ENCODE data around the gene MARVELD1.

MARVELD1 gene

DNA sequence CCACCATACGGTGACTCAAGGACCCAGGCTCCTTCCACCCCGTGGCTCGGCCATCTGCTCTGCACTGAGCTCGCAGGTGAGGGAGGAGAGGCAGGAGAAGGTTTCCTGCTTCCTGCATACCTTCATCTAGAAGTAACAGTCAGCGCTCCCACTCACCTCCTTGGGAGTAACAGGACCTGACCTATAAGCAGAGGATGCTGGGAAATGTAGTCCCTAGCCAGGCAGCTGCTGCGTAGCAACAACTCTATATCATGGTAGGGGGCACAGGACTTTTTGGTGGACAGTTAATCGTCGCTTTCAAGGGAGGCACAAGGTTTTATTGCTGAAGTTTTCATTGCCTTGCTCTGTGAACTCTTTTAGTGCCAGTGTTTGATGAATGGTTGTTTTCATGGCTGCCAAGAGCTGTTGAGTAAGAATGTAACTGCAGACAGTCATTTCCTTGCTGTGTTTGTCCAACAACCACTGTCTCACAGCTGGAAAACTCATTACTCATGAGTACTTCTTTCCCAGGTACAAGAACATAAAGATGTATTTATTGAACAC is 13.2 kb downstream of the MARVELD1 start:
- no peaks in the 10 kb centered on the region for H4K20me1 ChIP-seq (ENCODE audit: insufficient read depth, low read length)
- H3K4me1 ChIP-seq (ENCODE audit: low read length), result 0 out of 2 replicates have a peak, but pooled peaks cover 3% of the 10 kb centered on the region
- H3K27me3 ChIP-seq (ENCODE audit: low read depth, low read length), result no peaks in the 10 kb centered on the region
- no peak for TF ChIP-seq EZH2phosphoT487 (IDR thresholded peaks at IDR 0.05; ENCODE audit: low read depth)
- TF ChIP-seq, protein P1, sequence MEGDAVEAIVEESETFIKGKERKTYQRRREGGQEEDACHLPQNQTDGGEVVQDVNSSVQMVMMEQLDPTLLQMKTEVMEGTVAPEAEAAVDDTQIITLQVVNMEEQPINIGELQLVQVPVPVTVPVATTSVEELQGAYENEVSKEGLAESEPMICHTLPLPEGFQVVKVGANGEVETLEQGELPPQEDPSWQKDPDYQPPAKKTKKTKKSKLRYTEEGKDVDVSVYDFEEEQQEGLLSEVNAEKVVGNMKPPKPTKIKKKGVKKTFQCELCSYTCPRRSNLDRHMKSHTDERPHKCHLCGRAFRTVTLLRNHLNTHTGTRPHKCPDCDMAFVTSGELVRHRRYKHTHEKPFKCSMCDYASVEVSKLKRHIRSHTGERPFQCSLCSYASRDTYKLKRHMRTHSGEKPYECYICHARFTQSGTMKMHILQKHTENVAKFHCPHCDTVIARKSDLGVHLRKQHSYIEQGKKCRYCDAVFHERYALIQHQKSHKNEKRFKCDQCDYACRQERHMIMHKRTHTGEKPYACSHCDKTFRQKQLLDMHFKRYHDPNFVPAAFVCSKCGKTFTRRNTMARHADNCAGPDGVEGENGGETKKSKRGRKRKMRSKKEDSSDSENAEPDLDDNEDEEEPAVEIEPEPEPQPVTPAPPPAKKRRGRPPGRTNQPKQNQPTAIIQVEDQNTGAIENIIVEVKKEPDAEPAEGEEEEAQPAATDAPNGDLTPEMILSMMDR (IDR thresholded peaks at IDR 0.05; ENCODE audit: low read depth, low read length), result no peak
- H3K4me2 ChIP-seq (ENCODE audit: low read length), result no peak overlapping the region
- no peak overlapping the region for H3K9ac ChIP-seq (ENCODE audit: low read length)
- H3K4me3 ChIP-seq (ENCODE audit: low read length), result no peak overlapping the region
- no peak overlapping the region for H3K27ac ChIP-seq (ENCODE audit: low read length)
- no peaks in the 10 kb centered on the region for H3K36me3 ChIP-seq (replicated peaks; ENCODE audit: low read depth, low read length)
- H3K79me2 ChIP-seq (ENCODE audit: low read length), result no peaks in the 10 kb centered on the region
- H3K9me3 ChIP-seq (ENCODE audit: insufficient read depth, low read length), result no peaks in the 10 kb centered on the region
- no peak overlapping the region for H2AFZ ChIP-seq (ENCODE audit: low read depth, low read length)

DNA sequence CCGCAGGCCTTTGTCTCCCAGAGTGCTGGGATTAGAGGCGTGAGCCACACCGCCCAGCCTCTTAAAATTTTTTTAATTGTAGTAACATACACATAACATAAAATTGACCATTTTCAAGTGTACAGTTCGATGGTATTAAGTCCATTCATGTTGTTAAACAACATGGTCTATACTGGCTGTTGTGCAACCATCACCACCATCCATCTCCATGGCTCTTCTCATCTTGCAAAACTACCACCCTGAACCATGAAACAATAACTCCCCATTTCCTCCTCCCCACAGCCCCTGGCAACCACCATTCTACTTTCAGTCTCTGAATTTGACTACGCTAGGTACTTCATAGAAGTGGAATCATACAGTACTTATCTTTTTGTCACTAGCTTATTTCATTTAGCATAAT is 15.5 kb downstream of the MARVELD1 start:
- no peaks in the 10 kb centered on the region for H3K79me2 ChIP-seq (ENCODE audit: low read length)
- no peaks in the 10 kb centered on the region for H4K20me1 ChIP-seq (ENCODE audit: insufficient read depth, low read length)
- H3K4me3 ChIP-seq (ENCODE audit: low read length), result no peak overlapping the region
- 0 out of 2 replicates have a peak, but pooled peaks cover 3% of the 10 kb centered on the region for H3K4me1 ChIP-seq (ENCODE audit: low read length)
- H3K9me3 ChIP-seq (ENCODE audit: insufficient read depth, low read length), result no peaks in the 10 kb centered on the region
- H2AFZ ChIP-seq (ENCODE audit: low read depth, low read length), result no peak overlapping the region
- TF ChIP-seq, protein P1 (IDR thresholded peaks at IDR 0.05; ENCODE audit: low read depth, low read length), result no peak
- H3K9ac ChIP-seq (ENCODE audit: low read length), result no peak overlapping the region
- no peak overlapping the region for H3K27ac ChIP-seq (ENCODE audit: low read length)
- H3K4me2 ChIP-seq (ENCODE audit: low read length), result no peak overlapping the region
- no peaks in the 10 kb centered on the region for H3K27me3 ChIP-seq (ENCODE audit: low read depth, low read length)
- no peaks in the 10 kb centered on the region for H3K36me3 ChIP-seq (replicated peaks; ENCODE audit: low read depth, low read length)

DNA sequence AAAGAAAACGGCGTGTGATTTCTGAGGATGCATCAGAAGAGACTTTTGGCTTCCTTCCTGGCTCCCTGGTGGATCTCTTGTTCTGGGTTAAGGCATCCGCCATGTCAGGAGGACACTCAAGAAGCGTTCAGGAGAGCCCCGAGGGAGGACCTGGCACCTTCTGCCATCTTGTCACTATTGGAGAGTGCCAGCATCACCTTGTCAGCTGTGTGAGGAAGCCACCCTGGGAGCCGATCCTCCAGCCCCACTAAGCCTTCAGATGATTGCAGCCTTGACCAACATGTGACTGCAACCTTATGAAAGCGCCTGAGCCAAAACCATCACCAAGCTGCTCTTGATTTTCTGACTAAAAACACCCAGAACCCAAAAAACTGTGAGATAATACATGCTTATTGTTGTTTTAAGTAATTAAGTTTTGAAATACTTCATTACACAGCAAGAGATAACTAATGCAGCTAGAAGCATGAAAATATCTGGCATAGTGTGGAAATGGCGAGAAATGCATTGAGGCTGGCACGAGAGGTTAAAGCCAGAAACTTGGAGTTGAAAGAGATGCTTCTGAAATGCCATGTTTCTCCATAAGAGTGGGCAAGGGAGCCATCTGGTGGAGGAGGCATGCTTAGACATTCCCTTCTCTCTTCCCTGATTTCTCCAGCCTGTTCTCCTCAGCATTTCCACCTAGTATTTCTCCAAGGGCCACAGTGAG is 18.0 kb downstream of the MARVELD1 start:
- no peak overlapping the region for H3K4me3 ChIP-seq (ENCODE audit: low read length)
- peak overlapping the region; percentile 33; the same call in 1 of the 2 replicates for H2AFZ ChIP-seq (ENCODE audit: low read depth, low read length)
- H3K79me2 ChIP-seq (ENCODE audit: low read length), result no peaks in the 10 kb centered on the region
- peaks cover 5% of the 10 kb centered on the region; the same call in 1 of the 2 replicates for H3K4me1 ChIP-seq (ENCODE audit: low read length)
- TF ChIP-seq EZH2phosphoT487 (IDR thresholded peaks at IDR 0.05; ENCODE audit: low read depth), result no peak
- TF ChIP-seq, protein P1 (IDR thresholded peaks at IDR 0.05; ENCODE audit: low read depth, low read length), result peak; percentile 68
- H3K4me2 ChIP-seq (ENCODE audit: low read length), result peak overlapping the region; percentile 24; the same call in 1 of the 2 replicates
- no peak overlapping the region for H3K9ac ChIP-seq (ENCODE audit: low read length)
- H3K36me3 ChIP-seq (replicated peaks; ENCODE audit: low read depth, low read length), result no peaks in the 10 kb centered on the region
- no peak overlapping the region for H3K27ac ChIP-seq (ENCODE audit: low read length)
- no peaks in the 10 kb centered on the region for H3K9me3 ChIP-seq (ENCODE audit: insufficient read depth, low read length)
- H4K20me1 ChIP-seq (ENCODE audit: insufficient read depth, low read length), result no peaks in the 10 kb centered on the region
- no peaks in the 10 kb centered on the region for H3K27me3 ChIP-seq (ENCODE audit: low read depth, low read length)

DNA sequence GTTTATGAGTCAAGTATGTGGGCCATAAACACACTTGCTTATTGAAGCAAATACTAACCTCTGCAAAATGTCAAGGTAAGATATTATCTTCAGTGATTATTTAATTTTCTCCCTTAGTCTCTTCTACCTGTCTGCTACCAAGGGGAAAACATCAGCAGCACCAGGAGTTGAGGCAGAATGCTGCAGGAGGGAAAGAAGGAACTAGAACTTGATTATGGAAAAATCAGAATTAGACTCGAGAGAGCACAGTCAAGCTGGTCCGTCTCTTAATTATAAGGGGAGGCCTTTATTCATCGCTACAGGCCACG is 18.5 kb downstream of the MARVELD1 start:
- TF ChIP-seq, protein P1 (IDR thresholded peaks at IDR 0.05; ENCODE audit: low read depth, low read length), result no peak
- no peak for TF ChIP-seq EZH2phosphoT487 (IDR thresholded peaks at IDR 0.05; ENCODE audit: low read depth)
- H3K4me2 ChIP-seq (ENCODE audit: low read length), result no peak overlapping the region

More for the DNA sequence above, 18.5 kb downstream of the MARVELD1 start:
- Histone ChIP-seq H3K4me1 (ENCODE audit: low read length) (peaks cover 9% of the 10 kb centered on the region; the same call in 1 of the 2 replicates), H3K4me3 (ENCODE audit: low read length) (no peak overlapping the region), H4K20me1 (ENCODE audit: insufficient read depth, low read length) (no peaks in the 10 kb centered on the region), H3K27me3 (ENCODE audit: low read depth, low read length) (no peaks in the 10 kb centered on the region), H3K79me2 (ENCODE audit: low read length) (peaks cover under 1% of the 10 kb centered on the region; the same call in 1 of the 2 replicates), H3K9ac (ENCODE audit: low read length) (no peak overlapping the region), H3K9me3 (ENCODE audit: insufficient read depth, low read length) (no peaks in the 10 kb centered on the region), H3K27ac (ENCODE audit: low read length) (no peak overlapping the region), H2AFZ (ENCODE audit: low read depth, low read length) (no peak overlapping the region), H3K36me3 (replicated peaks; ENCODE audit: low read depth, low read length) (no peaks in the 10 kb centered on the region)
